NAMALWA (cell line): ENCODE measurements around the gene CLUH.
"Not testable (repeated sequence)": the region's sequence is repeated elsewhere in the genome, so short reads cannot be mapped to it uniquely, and the experiment has no call there.

Experiments
- DNase-seq: peaks from one replicate; pipeline ENCODE4 v3.0.0-alpha.2; 2015; ENCODE audit warnings: low spot score

Gene CLUH

GRCh38 chr17:2688351-2689342 lies 22.9 kb downstream of the CLUH start:
- peak; percentile 17 for DNase-seq

DNA sequence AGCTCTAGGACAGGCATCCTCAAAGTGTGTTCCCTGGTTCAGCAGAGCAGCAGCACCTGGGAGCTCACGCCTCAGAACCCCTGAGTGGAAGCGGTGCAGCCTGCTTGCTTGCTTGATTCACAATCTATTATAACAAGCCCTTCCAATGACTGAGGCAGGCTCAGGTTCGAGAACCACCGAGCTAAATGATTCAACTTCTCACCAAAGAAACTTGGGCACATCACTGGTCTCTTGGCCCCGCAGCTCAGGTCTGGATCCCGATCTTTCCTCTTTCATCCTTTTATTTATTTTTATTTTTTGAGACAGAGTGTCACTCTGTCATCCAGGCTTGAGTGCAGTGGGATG lies 24.5 kb downstream of the CLUH start:
- DNase-seq, result no peak

- no peak for DNase-seq
Measured at GRCh38 chr17:2685696-2686095, 25.9 kb downstream of the CLUH start.

GRCh38 chr17:2684549-2684948 lies 27.0 kb downstream of the CLUH start:
- DNase-seq, result no peak

- DNase-seq, result no peak
Measured at GRCh38 chr17:2683912-2684311, 27.7 kb downstream of the CLUH start.

- DNase-seq, result no peak
Measured at GRCh38 chr17:2682176-2682938, 29.2 kb downstream of the CLUH start.

GRCh38 chr17:2681650-2682049 lies 29.9 kb downstream of the CLUH start:
- no peak for DNase-seq

DNA sequence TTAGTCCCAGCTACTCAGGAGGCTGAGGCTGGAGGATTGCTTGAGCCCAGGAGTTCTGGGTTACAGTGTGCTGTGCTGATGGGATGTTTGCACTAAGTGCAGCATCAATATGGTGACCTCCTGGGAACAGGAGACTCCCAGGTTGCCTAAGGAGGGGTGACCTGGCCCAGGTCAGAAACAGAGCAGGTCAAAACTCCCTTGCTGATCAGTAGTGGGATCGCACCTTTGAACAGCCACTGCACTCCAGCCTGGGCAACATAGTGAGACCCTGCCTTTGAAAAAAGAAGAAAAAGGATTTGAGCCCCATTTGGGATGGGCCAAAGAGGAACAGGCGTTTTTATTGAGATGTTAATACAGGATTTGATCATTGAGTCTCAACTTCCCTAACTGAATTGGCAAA lies 30.6 kb downstream of the CLUH start:
- no peak for DNase-seq

DNA sequence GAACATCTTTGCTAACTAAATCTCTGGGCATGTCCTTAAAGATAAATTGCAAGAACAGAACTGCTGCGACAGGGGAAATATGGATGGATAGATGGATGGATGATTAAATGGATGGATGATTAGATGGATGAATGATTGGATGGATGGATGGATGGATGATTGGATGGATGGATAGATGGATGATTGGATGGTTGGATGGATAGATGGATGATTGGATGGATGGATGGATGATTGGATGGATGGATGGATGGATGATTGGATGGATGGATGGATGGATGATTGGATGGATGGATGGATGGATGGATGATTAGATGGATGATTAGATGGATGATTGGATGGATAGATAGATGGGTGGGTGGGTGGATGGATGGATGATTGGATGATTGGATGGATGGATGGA lies 32.3 kb downstream of the CLUH start:
- DNase-seq, result not testable (repeated sequence)

DNA sequence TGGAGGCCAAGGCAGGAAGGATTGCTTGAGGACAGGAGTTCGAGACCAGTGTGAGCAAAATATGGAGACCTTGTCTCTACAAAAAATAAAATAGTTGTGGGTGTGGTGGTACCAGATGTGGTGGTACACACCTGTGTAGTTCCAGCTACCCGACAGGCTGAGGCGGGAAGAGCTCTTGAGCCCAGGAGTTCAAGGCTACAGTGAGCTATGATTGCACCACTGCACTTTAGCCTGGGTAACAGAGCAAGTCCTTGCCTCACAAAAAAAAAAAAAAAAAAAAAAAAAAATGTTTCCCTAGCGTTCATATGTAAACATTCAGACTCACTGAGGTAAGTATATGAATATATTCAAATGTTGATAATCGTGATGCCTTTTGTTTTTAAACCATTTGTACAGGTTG lies 39.5 kb downstream of the CLUH start:
- no peak for DNase-seq

- not testable (repeated sequence) for DNase-seq
Measured at GRCh38 chr17:2660410-2660809, 51.2 kb downstream of the CLUH start.

- DNase-seq, result not testable (repeated sequence)
Measured at GRCh38 chr17:2659337-2659736, 52.2 kb downstream of the CLUH start.

DNA sequence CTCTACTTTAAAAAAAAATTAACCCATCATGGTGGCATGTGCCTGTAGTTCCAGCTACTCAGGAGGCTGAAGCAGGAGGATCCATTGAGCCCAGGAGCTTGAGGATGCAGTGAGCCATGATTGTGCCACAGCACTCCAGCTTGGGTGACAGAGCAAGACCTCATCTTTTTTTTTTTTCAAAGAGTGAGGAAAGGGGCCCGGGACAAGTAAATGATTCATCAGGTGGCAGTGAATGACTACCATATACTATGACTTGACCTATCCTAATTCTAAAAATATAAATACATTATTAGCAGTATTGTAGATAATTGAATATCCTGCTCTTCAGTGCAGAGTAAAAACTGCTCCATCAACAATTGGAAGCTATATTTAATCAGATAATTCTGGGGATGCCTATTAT lies 55.3 kb downstream of the CLUH start:
- no peak for DNase-seq

DNA sequence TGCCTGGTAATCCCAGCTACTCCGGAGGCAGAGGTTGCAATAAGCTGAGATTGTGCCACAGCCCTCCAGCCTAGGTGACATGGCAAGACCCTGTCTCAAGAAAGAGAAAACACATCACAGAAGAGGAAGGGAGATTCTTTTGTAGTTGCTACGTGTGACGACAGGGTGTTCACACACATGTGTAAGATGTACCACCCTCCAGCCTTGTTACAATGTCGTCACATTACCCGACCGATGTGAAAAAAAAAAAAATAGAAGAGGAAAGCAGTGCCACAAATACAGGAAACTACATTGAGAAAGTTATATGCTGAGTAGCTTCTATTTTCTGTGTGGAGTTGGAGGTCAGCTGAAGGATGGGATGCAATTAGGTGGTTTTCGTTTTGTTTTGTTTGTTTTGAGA lies 56.0 kb downstream of the CLUH start:
- no peak for DNase-seq

DNA sequence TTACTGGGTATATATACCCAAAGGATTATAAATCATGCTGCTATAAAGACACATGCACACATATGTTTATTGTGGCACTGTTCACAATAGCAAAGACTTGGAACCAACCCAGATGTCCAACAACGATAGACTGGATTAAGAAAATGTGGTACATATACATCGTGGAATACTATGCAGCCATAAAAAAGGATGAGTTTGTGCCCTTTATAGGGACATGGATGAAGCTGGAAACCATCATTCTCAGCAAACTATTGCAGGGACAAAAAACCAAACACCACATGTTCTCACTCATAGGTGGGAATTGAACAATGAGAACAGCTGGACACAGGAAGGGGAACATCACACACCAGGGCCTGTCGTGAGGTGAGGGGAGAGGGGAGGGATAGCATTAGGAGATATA lies 58.7 kb downstream of the CLUH start:
- not testable (repeated sequence) for DNase-seq

GRCh38 chr17:2649191-2649590 lies 62.4 kb downstream of the CLUH start:
- DNase-seq, result no peak

DNA sequence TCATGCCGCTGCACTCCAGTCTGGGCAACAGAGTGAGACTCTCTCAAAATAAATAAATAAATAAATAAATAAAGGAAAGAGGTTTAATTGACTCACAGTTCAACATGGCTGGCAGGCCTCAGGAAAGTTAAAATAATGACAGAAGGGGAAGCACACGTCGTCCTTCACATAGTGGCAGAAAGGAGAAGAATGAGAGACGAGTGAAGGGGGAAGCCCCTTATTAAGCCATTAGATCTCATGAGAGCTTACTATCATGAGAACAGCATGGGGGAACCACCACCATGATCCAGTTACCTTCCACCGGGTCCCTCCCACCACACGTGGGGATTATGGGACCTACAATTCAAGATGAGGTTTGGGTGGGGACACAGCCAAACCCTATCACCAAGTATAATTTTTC lies 63.6 kb downstream of the CLUH start:
- no peak for DNase-seq

DNA sequence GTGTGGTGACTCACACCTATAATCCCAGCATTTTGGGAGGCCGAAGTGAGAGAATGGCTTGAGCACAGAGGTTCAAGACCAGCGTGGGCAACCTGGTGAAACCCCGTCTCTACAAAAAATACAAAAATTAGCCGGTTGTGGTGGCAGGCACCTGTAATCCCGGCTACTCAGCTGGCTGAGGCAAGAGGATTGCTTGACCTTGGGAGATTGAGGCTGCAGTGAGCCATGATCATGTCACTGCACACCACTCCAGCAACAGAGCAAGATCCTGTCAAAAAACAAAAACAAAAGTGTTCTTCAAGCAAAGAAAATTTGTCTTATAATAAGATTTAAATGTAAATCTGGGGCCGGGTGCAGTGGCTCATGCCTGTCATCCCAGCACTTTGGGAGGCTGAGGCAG lies 66.6 kb downstream of the CLUH start:
- no peak for DNase-seq
